Fibroblast of lung (primary cell): ENCODE results near the gene AP2A2. TPM values are rescaled to one million over a fixed set of nuclear protein-coding genes. Genes with fewer than 3 reads are reported as not detected.

Experiments used
- DNase-seq, 2 donors: peaks; one replicate each; pipeline versions ENCODE4 v3.0.0 to v3.0.0-alpha.2; 2010; ENCODE audit warnings: low read depth in 2 of 2
- H2AFZ ChIP-seq: 2 replicates; pipeline ENCODE4 v1.5.1; 2012; ENCODE audit warnings: low read length, control low read depth, inconsistent platforms
- H3K27ac ChIP-seq: 2 replicates; pipeline ENCODE4 v1.5.1; 2011; ENCODE audit warnings: low read length, control low read depth; ENCODE audit not compliant: insufficient read depth
- H3K27me3 ChIP-seq: 2 replicates; pipeline ENCODE4 v1.5.1; 2011; ENCODE audit warnings: mild to moderate bottlenecking, low read length; ENCODE audit not compliant: control insufficient read depth, insufficient read depth
- H3K36me3 ChIP-seq: 2 replicates; pipeline ENCODE4 v1.5.1; 2011; ENCODE audit warnings: low read length; ENCODE audit not compliant: control insufficient read depth, insufficient read depth
- H3K4me1 ChIP-seq: 2 replicates; pipeline ENCODE4 v1.5.1; 2011; ENCODE audit warnings: low read length; ENCODE audit not compliant: control insufficient read depth, insufficient read depth; ENCODE audit errors: extremely low read depth
- H3K4me2 ChIP-seq: 2 replicates; pipeline ENCODE4 v1.5.1; 2011; ENCODE audit warnings: low read length, control low read depth; ENCODE audit not compliant: insufficient read depth; ENCODE audit errors: extremely low read depth
- H3K4me3 ChIP-seq, 4 experiments: fragments of 200-600 bp in 1 of 4; sonication (generic) in 1 of 4; replicated peaks in 1 of 4; 2 replicates each; pipeline ENCODE4 v1.5.1; 2011 to 2016; ENCODE audit warnings: low read length in 4 of 4, low read depth in 3 of 4, mild to moderate bottlenecking in 3 of 4, control low read depth in 2 of 4, inconsistent platforms in 1 of 4, mixed read lengths in 1 of 4; ENCODE audit not compliant: insufficient read depth in 1 of 4; ENCODE audit errors: control extremely low read depth in 1 of 4
- H3K79me2 ChIP-seq: 2 replicates; pipeline ENCODE4 v1.5.1; 2012; ENCODE audit warnings: mild to moderate bottlenecking, low read length, inconsistent platforms; ENCODE audit not compliant: control insufficient read depth, insufficient read depth
- H3K9ac ChIP-seq: 2 replicates; pipeline ENCODE4 v1.5.1; 2011; ENCODE audit warnings: mild to moderate bottlenecking, low read length, control low read depth; ENCODE audit not compliant: insufficient read depth
- H3K9me3 ChIP-seq: 2 replicates; pipeline ENCODE4 v1.5.1; 2012; ENCODE audit warnings: low read depth, low read length; ENCODE audit not compliant: control insufficient read depth, insufficient read depth
- H4K20me1 ChIP-seq: 2 replicates; pipeline ENCODE4 v1.5.1; 2011; ENCODE audit warnings: low read length; ENCODE audit not compliant: control insufficient read depth, insufficient read depth; ENCODE audit errors: extremely low read depth
- EZH2 ChIP-seq: IDR thresholded peaks from 2 replicates; pipeline ENCODE4 v1.5.1; 2012; ENCODE audit warnings: low read length, control low read depth, mild to moderate bottlenecking; ENCODE audit errors: missing control alignments
- polyA plus RNA-seq, 2 donors: library from polyadenylated mRNA; depleted of rRNA in 1 of 2; stranded (reverse) in 1 of 2; unstranded in 1 of 2; fragments of >200 nt; gene quantifications; 2 replicates each; pipeline ENCODE4 v1.2.1, GENCODE V29; 2011 to 2012; ENCODE audit warnings: missing spikeins in 1 of 2
- total RNA-seq: library from RNA; depleted of rRNA; stranded (reverse); fragments of >200 nt; gene quantifications from 2 replicates; pipeline ENCODE4 v1.2.1, GENCODE V29; 2014
- TF ChIP-seq, protein P1 (sequence below), 2 donors: IDR thresholded peaks in 1 of 2; conservative IDR thresholded peaks in 1 of 2; 1 replicate in 1 of 2; 2 replicates in 1 of 2; pipeline ENCODE4 v1.5.1; 2011 to 2012; ENCODE audit warnings: low read length in 2 of 2, control low read depth in 1 of 2, inconsistent platforms in 1 of 2, low read depth in 1 of 2, mild to moderate bottlenecking in 1 of 2

AP2A2 gene
- total and polyA plus RNA-seq, 2 donors (not counting 1 experiment from before 2014, with no cell fraction given): 21.6 to 46.1 TPM

DNA sequence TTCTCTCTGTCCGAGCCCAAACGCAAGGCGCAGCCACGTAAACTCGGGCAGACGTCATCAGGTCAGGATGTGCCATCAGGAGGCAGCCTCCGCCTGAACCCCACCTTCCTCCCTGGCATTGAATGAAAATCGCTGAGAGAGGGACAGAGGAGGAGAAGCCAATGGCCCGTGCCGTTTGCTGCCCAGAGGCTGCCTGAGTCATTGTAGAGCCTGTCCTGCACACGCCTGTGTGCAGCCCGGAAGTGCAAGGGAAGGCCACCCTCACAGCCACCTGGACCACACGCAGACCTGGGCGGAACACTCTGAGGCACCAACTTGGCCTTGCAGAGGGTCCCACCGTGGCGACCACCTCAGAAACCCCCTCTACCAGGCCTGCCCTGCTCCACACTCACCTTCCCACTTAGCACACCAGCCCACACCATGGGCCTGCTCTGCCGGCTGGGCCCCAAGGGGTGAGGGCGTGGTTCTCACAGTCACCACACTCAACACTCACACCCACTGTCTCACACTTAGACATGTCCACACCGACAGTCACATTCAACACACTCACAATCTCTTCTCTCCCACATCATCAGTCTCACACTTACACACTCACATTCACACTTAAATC lies 24.1 kb upstream of the AP2A2 start:
- H3K9me3 ChIP-seq: no peaks in the 10 kb centered on the region
- no peak overlapping the region for H2AFZ ChIP-seq
- no peak overlapping the region for H3K4me2 ChIP-seq
- no peak overlapping the region for H3K9ac ChIP-seq
- no peak for DNase-seq
- H3K4me3 ChIP-seq: no peak overlapping the region
- no peak overlapping the region for H3K27ac ChIP-seq
- H3K27me3 ChIP-seq: no peaks in the 10 kb centered on the region
- no peaks in the 10 kb centered on the region for H3K79me2 ChIP-seq
- no peaks in the 10 kb centered on the region for H3K4me1 ChIP-seq
- no peaks in the 10 kb centered on the region for H4K20me1 ChIP-seq
- TF ChIP-seq, protein P1, sequence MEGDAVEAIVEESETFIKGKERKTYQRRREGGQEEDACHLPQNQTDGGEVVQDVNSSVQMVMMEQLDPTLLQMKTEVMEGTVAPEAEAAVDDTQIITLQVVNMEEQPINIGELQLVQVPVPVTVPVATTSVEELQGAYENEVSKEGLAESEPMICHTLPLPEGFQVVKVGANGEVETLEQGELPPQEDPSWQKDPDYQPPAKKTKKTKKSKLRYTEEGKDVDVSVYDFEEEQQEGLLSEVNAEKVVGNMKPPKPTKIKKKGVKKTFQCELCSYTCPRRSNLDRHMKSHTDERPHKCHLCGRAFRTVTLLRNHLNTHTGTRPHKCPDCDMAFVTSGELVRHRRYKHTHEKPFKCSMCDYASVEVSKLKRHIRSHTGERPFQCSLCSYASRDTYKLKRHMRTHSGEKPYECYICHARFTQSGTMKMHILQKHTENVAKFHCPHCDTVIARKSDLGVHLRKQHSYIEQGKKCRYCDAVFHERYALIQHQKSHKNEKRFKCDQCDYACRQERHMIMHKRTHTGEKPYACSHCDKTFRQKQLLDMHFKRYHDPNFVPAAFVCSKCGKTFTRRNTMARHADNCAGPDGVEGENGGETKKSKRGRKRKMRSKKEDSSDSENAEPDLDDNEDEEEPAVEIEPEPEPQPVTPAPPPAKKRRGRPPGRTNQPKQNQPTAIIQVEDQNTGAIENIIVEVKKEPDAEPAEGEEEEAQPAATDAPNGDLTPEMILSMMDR (conservative IDR thresholded peaks at IDR 0.05 in 1 of 2, IDR thresholded peaks at IDR 0.05 in 1 of 2; ENCODE audit: low read depth in 1 of 2, low read length in 2 of 2): no peak
- TF ChIP-seq EZH2: no peak
- peaks cover 30% of the 10 kb centered on the region for H3K36me3 ChIP-seq

DNA sequence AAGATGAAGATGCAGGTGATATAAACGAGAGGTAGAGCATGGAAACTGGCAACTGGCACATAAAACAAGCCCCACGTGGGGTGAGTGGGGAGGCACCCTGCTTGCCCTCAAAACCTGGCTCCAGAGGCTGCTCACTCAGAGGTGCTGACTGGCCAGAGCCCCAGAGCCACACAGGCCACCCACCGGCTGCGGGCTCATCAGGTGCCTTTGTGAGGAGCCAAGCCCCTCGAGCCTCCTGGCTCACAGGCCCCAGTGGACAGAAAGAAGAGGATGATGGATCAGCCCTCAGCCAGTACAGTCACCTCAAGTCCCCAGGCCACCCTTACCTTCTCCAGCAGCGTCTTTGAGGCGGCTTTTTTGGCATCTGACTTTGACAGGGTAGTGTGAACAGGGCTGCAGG lies 21.3 kb upstream of the AP2A2 start:
- no peaks in the 10 kb centered on the region for H3K9me3 ChIP-seq

DNA sequence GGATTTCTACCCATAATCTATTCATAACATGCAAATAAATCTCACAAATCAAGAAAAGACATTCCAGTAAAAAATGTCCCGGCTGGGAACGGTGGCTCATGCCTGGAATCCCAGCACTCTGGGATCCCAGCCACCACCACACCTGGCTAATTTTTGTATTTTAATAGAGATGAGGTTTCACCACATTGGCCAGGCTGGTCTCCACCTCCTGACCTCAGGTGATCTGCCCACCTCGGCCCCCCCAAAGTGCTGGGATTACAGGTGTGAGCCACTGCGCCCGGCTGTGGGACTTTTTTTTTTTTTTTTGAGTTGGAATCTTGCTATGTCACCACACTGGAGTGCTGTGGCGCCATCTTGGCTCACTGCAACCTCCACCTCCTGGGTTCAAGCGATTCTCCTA lies 19.7 kb upstream of the AP2A2 start:
- Histone ChIP-seq H3K79me2 (peaks cover 12% of the 10 kb centered on the region), H3K9me3 (no peaks in the 10 kb centered on the region), H3K4me3 (no peak overlapping the region), H3K4me1 (peaks cover 3% of the 10 kb centered on the region), H2AFZ (no peak overlapping the region), H3K9ac (no peak overlapping the region), H3K27ac (no peak overlapping the region), H3K36me3 (peaks cover 14% of the 10 kb centered on the region), H3K4me2 (no peak overlapping the region), H3K27me3 (no peaks in the 10 kb centered on the region), H4K20me1 (no peaks in the 10 kb centered on the region)
- TF ChIP-seq EZH2: no peak
- TF ChIP-seq, protein P1 (conservative IDR thresholded peaks at IDR 0.05 in 1 of 2, IDR thresholded peaks at IDR 0.05 in 1 of 2; ENCODE audit: low read depth in 1 of 2, low read length in 2 of 2): no peak
- no peak for DNase-seq

More for the DNA sequence above, 21.3 kb upstream of the AP2A2 start:
- no peak overlapping the region for H3K4me3 ChIP-seq
- peaks cover 24% of the 10 kb centered on the region for H3K36me3 ChIP-seq
- H2AFZ ChIP-seq: no peak overlapping the region
- no peaks in the 10 kb centered on the region for H4K20me1 ChIP-seq
- peaks cover 3% of the 10 kb centered on the region for H3K79me2 ChIP-seq
- H3K27me3 ChIP-seq: no peaks in the 10 kb centered on the region
- TF ChIP-seq, protein P1 (conservative IDR thresholded peaks at IDR 0.05 in 1 of 2, IDR thresholded peaks at IDR 0.05 in 1 of 2; ENCODE audit: low read depth in 1 of 2, low read length in 2 of 2): no peak
- no peak for TF ChIP-seq EZH2
- H3K4me1 ChIP-seq: peaks cover under 1% of the 10 kb centered on the region
- H3K27ac ChIP-seq: no peak overlapping the region
- DNase-seq: no peak
- H3K9ac ChIP-seq: no peak overlapping the region
- no peak overlapping the region for H3K4me2 ChIP-seq
